GM12878 (cell line): ENCODE results near the gene SNRNP27. TPM values are rescaled to one million over a fixed set of nuclear protein-coding genes. Genes with fewer than 3 reads are reported as not detected.
A peak's percentile ranks its signal among the peaks of the same experiment; 100 is the strongest.

Source experiments
- ATAC-seq: fragments of 200-7000 bp; cut with Tn5 transposase; 3 replicates; pipeline ENCODE4 v1.9.1; 2020; ENCODE audit warnings: mild to moderate bottlenecking, moderate library complexity
- BruUV-seq: library from RNA; stranded (reverse); fragments of 400-500 nt; replicated peaks from 2 replicates; lab custom pipeline; 2021; lab: Mats Ljungman, UMichigan
- CTCF ChIA-PET: fragments of 300-600 bp; sonication (Branson Sonifier 250); formaldehyde crosslinking; extraction: SDS; loops from one replicate; lab custom pipeline; 2021; ENCODE audit warnings: inconsistent platforms; lab: Yijun Ruan, JAX
- POLR2A ChIA-PET: fragments of 350-600 bp; formaldehyde crosslinking; extraction: SDS; loops from one replicate; lab custom pipeline; 2021; ENCODE audit warnings: inconsistent platforms; lab: Charles Lee
- RAD21 ChIA-PET: fragments of 300-600 bp; sonication (Branson Sonifier 250); formaldehyde crosslinking; loops from one replicate; lab custom pipeline; 2023; ENCODE audit warnings: antibody characterized with exemption; ENCODE audit not compliant: unreplicated experiment; lab: Charles Lee
- SMC1A ChIA-PET: fragments of 300-600 bp; sonication (Branson Sonifier 250); formaldehyde crosslinking; loops from one replicate; lab custom pipeline; 2023; ENCODE audit not compliant: unreplicated experiment, uncharacterized antibody; lab: Charles Lee
- DNase-seq: peaks from one replicate; pipeline ENCODE4 v3.0.0-alpha.2; 2011; ENCODE audit warnings: low read depth, low spot score
- FAIRE-seq: peaks from 3 replicates; lab custom pipeline; 2011; peaks lifted over from hg19 to GRCh38; lab: Jason Lieb, UNC
- H2AFZ ChIP-seq: 2 replicates; pipeline ENCODE4 v1.6.0; 2011; ENCODE audit warnings: low read depth, low read length, control low read depth; ENCODE audit not compliant: control insufficient read depth
- H3K27ac ChIP-seq: 2 replicates; pipeline ENCODE4 v1.5.1; 2011; ENCODE audit warnings: control low read depth; ENCODE audit not compliant: control insufficient read depth, insufficient read depth
- H3K27me3 ChIP-seq, 2 experiments: replicated peaks in 1 of 2; 2 replicates each; pipeline versions ENCODE4 v1.6.0 to v1.6.1; 2011; ENCODE audit warnings: low read length in 1 of 2; ENCODE audit not compliant: control insufficient read depth in 2 of 2, insufficient read depth in 2 of 2
- H3K36me3 ChIP-seq, 2 experiments: 2 replicates each; pipeline ENCODE4 v1.5.1; 2011; ENCODE audit warnings: low read length in 1 of 2; ENCODE audit not compliant: control insufficient read depth in 2 of 2, insufficient read depth in 2 of 2
- H3K4me1 ChIP-seq: 2 replicates; pipeline ENCODE4 v1.6.1; 2011; ENCODE audit warnings: mild to moderate bottlenecking, low read length, moderate library complexity, mixed read lengths; ENCODE audit not compliant: control insufficient read depth, insufficient read depth
- H3K4me2 ChIP-seq: 2 replicates; pipeline ENCODE4 v1.6.0; 2011; ENCODE audit warnings: control low read depth; ENCODE audit not compliant: control insufficient read depth, insufficient read depth
- H3K4me3 ChIP-seq: fragments of 200-600 bp; sonication (generic); 2 replicates; pipeline ENCODE4 v1.5.1; 2016
- H3K79me2 ChIP-seq: 2 replicates; pipeline ENCODE4 v1.6.0; 2011; ENCODE audit warnings: low read length; ENCODE audit not compliant: control insufficient read depth, insufficient read depth
- H3K9ac ChIP-seq: 2 replicates; pipeline ENCODE4 v1.8.0; 2011; ENCODE audit warnings: low read length, control low read depth, mixed read lengths; ENCODE audit not compliant: control insufficient read depth, insufficient read depth
- H3K9me3 ChIP-seq: replicated peaks from 3 replicates; pipeline ENCODE4 v1.5.1; 2011; ENCODE audit warnings: mild to moderate bottlenecking, low read length; ENCODE audit not compliant: control insufficient read depth, insufficient read depth
- H4K20me1 ChIP-seq: 2 replicates; pipeline ENCODE4 v1.6.0; 2011; ENCODE audit not compliant: control insufficient read depth, insufficient read depth
- ATF7 ChIP-seq: fragments of 450-650 bp; IDR thresholded peaks from 2 replicates; pipeline ENCODE4 v1.6.1; 2016; ENCODE audit warnings: low read depth, mild to moderate bottlenecking
- CTCF ChIP-seq, 3 experiments: IDR thresholded peaks in 2 of 3; conservative IDR thresholded peaks in 1 of 3; 2 replicates each; pipeline ENCODE4 v1.5.1; 2011; ENCODE audit warnings: low read depth in 3 of 3, low read length in 3 of 3, mild to moderate bottlenecking in 3 of 3, control low read depth in 2 of 3, moderate library complexity in 2 of 3, inconsistent platforms in 1 of 3, mixed read lengths in 1 of 3; ENCODE audit not compliant: control insufficient read depth in 2 of 3, insufficient read depth in 1 of 3; ENCODE audit errors: extremely low read depth in 1 of 3
- DPF2 ChIP-seq: fragments of 450-650 bp; IDR thresholded peaks from 2 replicates; pipeline ENCODE4 v1.6.1; 2017; ENCODE audit warnings: mild to moderate bottlenecking
- GABPA ChIP-seq: IDR thresholded peaks from 2 replicates; pipeline ENCODE4 v1.6.1; 2014; ENCODE audit warnings: antibody characterized with exemption, low read depth, mild to moderate bottlenecking, inconsistent platforms
- IKZF1 ChIP-seq: fragments of 450-650 bp; conservative IDR thresholded peaks from 2 replicates; pipeline ENCODE4 v1.6.1; 2017; ENCODE audit warnings: antibody characterized with exemption, mild to moderate bottlenecking
- IKZF2 ChIP-seq, 2 experiments: fragments of 450-650 bp; IDR thresholded peaks; 2 replicates each; pipeline ENCODE4 v1.6.1; 2017; ENCODE audit warnings: mild to moderate bottlenecking in 2 of 2, moderate library complexity in 2 of 2
- PKNOX1 ChIP-seq: fragments of 450-650 bp; IDR thresholded peaks from 2 replicates; pipeline ENCODE4 v1.6.1; 2016; ENCODE audit warnings: mild to moderate bottlenecking
- PRDM15 ChIP-seq: fragments of 450-650 bp; formaldehyde crosslinking; IDR thresholded peaks from 2 replicates; pipeline ENCODE4 v1.4.0; 2020; ENCODE audit warnings: mild to moderate bottlenecking, moderate library complexity
- RUNX3 ChIP-seq: IDR thresholded peaks from 2 replicates; pipeline ENCODE4 v1.6.1; 2012; ENCODE audit warnings: low read length, inconsistent platforms
- SPI1 ChIP-seq: IDR thresholded peaks from 2 replicates; pipeline ENCODE4 v1.6.1; 2011; ENCODE audit warnings: low read depth, mild to moderate bottlenecking, low read length, moderate library complexity, borderline replicate concordance; ENCODE audit not compliant: insufficient read depth
- TAF1 ChIP-seq: IDR thresholded peaks from 2 replicates; pipeline ENCODE4 v1.6.1; 2011; ENCODE audit warnings: mild to moderate bottlenecking, low read depth, low read length, borderline replicate concordance
- ZNF274 ChIP-seq: IDR thresholded peaks from one replicate; pipeline ENCODE4 v1.8.0; 2011; ENCODE audit not compliant: insufficient read length, insufficient read depth
- WGBS: methylation state at CpG from one replicate; pipeline ENCODE4 v1.1.6; 2016; ENCODE audit warnings: low lambda C conversion rate; ENCODE audit not compliant: insufficient replicate concordance, insufficient coverage; ENCODE audit errors: missing lambda C conversion rate; 5-methylcytosine and 5-hydroxymethylcytosine counted together
- in situ Hi-C: fragments of 300-500 bp; cut with MboI; formaldehyde crosslinking; loops from 9 replicates; pipeline ENCODE4 v1.14.3; 2018; ENCODE audit warnings: mixed read lengths
- intact Hi-C: fragments of 100-400 bp; cut with micrococcal nuclease; formaldehyde crosslinking; loops from one replicate; pipeline ENCODE4 v1.14.2; 2022; ENCODE audit not compliant: unreplicated experiment
- polyA plus RNA-seq, 11 experiments: library from polyadenylated mRNA; depleted of rRNA in 4 of 11; unstranded in 6 of 11; stranded (reverse) in 5 of 11; fragments of >200 nt; fragmentation: Nextera tagmentation in 4 of 11; fragmentation: Illumina TruSeq in 1 of 11; extraction: Ambion mirVana in 4 of 11; extraction: Trizol in 1 of 11; gene quantifications; 1 replicate in 1 of 11; 2 replicates in 10 of 11; pipeline versions ENCODE4 v1.2.1 to v1.2.3, GENCODE V29; 2011 to 2016; ENCODE audit warnings: inconsistent platforms in 2 of 11, missing spikeins in 2 of 11, low read depth in 1 of 11
- total RNA-seq, 4 experiments: library from RNA; depleted of rRNA in 3 of 4; stranded (reverse); fragments of >200 nt in 3 of 4; fragmentation: Illumina TruSeq in 1 of 4; extraction: Trizol in 1 of 4; gene quantifications; 2 replicates each; pipeline versions ENCODE4 v1.2.1 to v1.2.3, GENCODE V29; 2013 to 2021

SNRNP27 gene
- total and polyA plus RNA-seq, 10 of the 15 experiments (the other 5 are each of a cell fraction or from before 2014, with no cell fraction given): 30.6 to 89.5 (median 49.2) TPM

GRCh38 chr2:69946351-69947324, 52.9 kb downstream of the SNRNP27 start:
- peak; percentile 80 for FAIRE-seq
- no TSS peak for BruUV-seq
- ATAC-seq: peak; percentile 95
- no peaks in the 10 kb centered on the region for H3K27me3 ChIP-seq
- H3K36me3 ChIP-seq: 0 out of 4 replicates have a peak, but pooled peaks cover 0 to 4% of the 10 kb centered on the region in 2 experiments
- no peak overlapping the region for H3K4me3 ChIP-seq
- DNase-seq: peak; percentile 30
- H4K20me1 ChIP-seq: no peaks in the 10 kb centered on the region
- peak overlapping the region; percentile 9; the same call in 1 of the 2 replicates for H3K27ac ChIP-seq
- H3K79me2 ChIP-seq: no peaks in the 10 kb centered on the region
- 34% methylated on average over 13 of the region's 13 CpGs for WGBS
- ChIA-PET CTCF (interaction anchor here (0.8 kb wide), 1 partner anchor 91 kb away, joined by 3 read pairs; no protein-coding TSS in a partner anchor), RAD21 (interaction anchor here (1.0 to 1.2 kb wide), 3 partner anchors 32 to 122 kb away, joined by 3 to 4 read pairs (median 4); no protein-coding TSS in a partner anchor), SMC1A (interaction anchor here (0.9 to 1.7 kb wide), 4 partner anchors 8 to 125 kb away, joined by 3 to 8 read pairs (median 3); no protein-coding TSS in a partner anchor), POLR2A (interaction anchor here (1.3 kb wide), 1 partner anchor 13 kb away, joined by 3 read pairs; no protein-coding TSS in a partner anchor)
- H3K9ac ChIP-seq: no peak overlapping the region; the same call in 1 of the 2 replicates
- peak overlapping the region; percentile 49 for H2AFZ ChIP-seq
- in situ Hi-C loops: no loop called here
- intact Hi-C loops: no loop called here
- H3K9me3 ChIP-seq: no peaks in the 10 kb centered on the region
- H3K4me2 ChIP-seq: peak overlapping the region; percentile 4; the same call in 1 of the 2 replicates
- H3K4me1 ChIP-seq: peaks cover 13% of the 10 kb centered on the region
- 0 out of 2 replicates have a peak, but pooled peaks have one; percentile 29 for TF ChIP-seq IKZF1
- 0 out of 2 replicates have a peak, but pooled peaks have one; percentile 35 for TF ChIP-seq DPF2
- peak; percentile 25; the same call in 1 of the 2 replicates for TF ChIP-seq PKNOX1
- TF ChIP-seq PRDM15: no peak
- TF ChIP-seq TAF1: no peak
- TF ChIP-seq GABPA: 0 out of 2 replicates have a peak, but pooled peaks have one; percentile 21
- peak; percentile 64; the same call in 1 of the 2 replicates for TF ChIP-seq SPI1
- TF ChIP-seq ZNF274: no peak
- TF ChIP-seq CTCF (IDR thresholded peaks at IDR 0.05 in 2 of 3, conservative IDR thresholded peaks at IDR 0.05 in 1 of 3; ENCODE audit: control insufficient read depth in 2 of 3, extremely low read depth in 1 of 3, insufficient read depth in 1 of 3, low read depth in 3 of 3, low read length in 3 of 3): no peak
- peak; percentile 29; the same call in 1 of the 2 replicates for TF ChIP-seq ATF7
- peak; percentile 50 to 51 for TF ChIP-seq IKZF2 (IDR thresholded peaks at IDR 0.05)
- peak; percentile 89 for TF ChIP-seq RUNX3
